Pancreas (tissue), 10 donors: ENCODE measurements around the gene TWIST2. TPM values are rescaled to one million over a fixed set of nuclear protein-coding genes. Genes with fewer than 3 reads are reported as not detected.

ENCODE experiments used
- ATAC-seq, 4 donors: fragments of 200-7000 bp; cut with Tn5 transposase; one replicate each; pipeline versions ENCODE4 v1.8.0 to v1.9.1; 2020; ENCODE audit warnings: mild to moderate bottlenecking in 4 of 4, moderate library complexity in 4 of 4
- DNase-seq, 6 donors: peaks; one replicate each; pipeline ENCODE4 v3.0.0-alpha.2; 2020
- FAIRE-seq: peaks from 2 replicates; lab custom pipeline; 2012; peaks lifted over from hg19 to GRCh38; lab: Jason Lieb, UNC
- H3K27ac ChIP-seq, 4 donors: fragments of 200-600 bp; sonication (generic); 1 replicate in 3 of 4; 2 replicates in 1 of 4; pipeline versions ENCODE4 v1.5.0 to v1.8.0; 2020
- H3K27me3 ChIP-seq, 4 donors: fragments of 200-600 bp; one replicate each; pipeline ENCODE4 v1.8.0; 2021
- H3K36me3 ChIP-seq, 3 donors: fragments of 200-600 bp; sonication (generic) in 1 of 3; one replicate each; pipeline versions ENCODE4 v1.5.0 to v1.8.0; 2020 to 2021
- H3K4me1 ChIP-seq, 3 donors: fragments of 200-600 bp; one replicate each; pipeline ENCODE4 v1.8.0; 2021
- H3K4me3 ChIP-seq, 4 donors: fragments of 200-600 bp; sonication (generic) in 2 of 4; one replicate each; pipeline versions ENCODE4 v1.5.0 to v1.8.0; 2020 to 2021
- H3K9me3 ChIP-seq, 4 donors: fragments of 200-600 bp; one replicate each; pipeline ENCODE4 v1.8.0; 2021
- CTCF ChIP-seq, 4 donors: fragments of 200-600 bp; sonication (generic) in 3 of 4; IDR thresholded peaks; one replicate each; pipeline versions ENCODE4 v1.5.0 to v1.8.0; 2021; ENCODE audit warnings: antibody characterized with exemption in 4 of 4
- WGBS, 2 donors: extraction: QIAGEN DNeasy Blood & Tissue Kit; methylation state at CpG; one replicate each; pipeline ENCODE4 v1.1.7; 2013; 5-methylcytosine and 5-hydroxymethylcytosine counted together
- intact Hi-C, 3 donors: fragments of 100-400 bp; cut with DNase I; formaldehyde crosslinking; loops; one replicate each; pipeline versions ENCODE4 v1.11.1 to v1.14.2; 2022
- polyA plus RNA-seq, 2 donors: library from polyadenylated mRNA; stranded (reverse); fragments of 200-250 nt; gene quantifications; one replicate each; pipeline ENCODE4 v1.2.3, GENCODE V29; 2013
- total RNA-seq, 6 donors: library from RNA; stranded (reverse); fragmentation: NEBNext Ultra II Directional in 4 of 6; extraction: Animal tissue kit (Norgen Biotek cat#: 25700) in 4 of 6; gene quantifications; one replicate each; pipeline versions ENCODE4 v1.2.1 to v1.2.4, GENCODE V29; 2021 to 2023
- donor health status: healthy with polysubstance abuse.
- donor health status: DM: no; HTN: no; CAD: no; lungs with moderate emphysema.
- donor health status: DM: no; HTN: no; CAD: no.
- donor health status: control.
- donor health status: control.
- donor health status: Bipolar disorder and iron deficiency.
- donor health status: DM: yes; HTN: yes; CAD: no.
- donor health status: DM: no; HTN: no; CAD: no.
- donor health status: DM: no; HTN: no; CAD: no.
- donor health status: DM: yes; HTN: yes; CAD: no.

The TWIST2 gene
- total and polyA plus RNA-seq, 8 donors = 0.31 to 3.0 (median 1.1) TPM

GRCh38 chr2:238850091-238850490 is 2.2 kb downstream of the TWIST2 start:
- no peak for TF ChIP-seq CTCF (IDR thresholded peaks at IDR 0.05)
- H3K9me3 ChIP-seq = no peaks in the 10 kb centered on the region
- peaks cover 0 to 32% (median 4%) of the 10 kb centered on the region in 4 donors for H3K27me3 ChIP-seq
- ATAC-seq (no peak), FAIRE-seq (no peak), DNase-seq (no peak)
- H3K4me1 ChIP-seq = peaks cover 0 to 4% (median 0%) of the 10 kb centered on the region in 3 donors
- WGBS, 2 donors = 37 to 42% methylated on average over 2 of the region's 2 CpGs
- intact Hi-C loops = no loop called here
- no peaks in the 10 kb centered on the region for H3K36me3 ChIP-seq
- H3K27ac ChIP-seq = no peak overlapping the region
- no peak overlapping the region for H3K4me3 ChIP-seq

DNA sequence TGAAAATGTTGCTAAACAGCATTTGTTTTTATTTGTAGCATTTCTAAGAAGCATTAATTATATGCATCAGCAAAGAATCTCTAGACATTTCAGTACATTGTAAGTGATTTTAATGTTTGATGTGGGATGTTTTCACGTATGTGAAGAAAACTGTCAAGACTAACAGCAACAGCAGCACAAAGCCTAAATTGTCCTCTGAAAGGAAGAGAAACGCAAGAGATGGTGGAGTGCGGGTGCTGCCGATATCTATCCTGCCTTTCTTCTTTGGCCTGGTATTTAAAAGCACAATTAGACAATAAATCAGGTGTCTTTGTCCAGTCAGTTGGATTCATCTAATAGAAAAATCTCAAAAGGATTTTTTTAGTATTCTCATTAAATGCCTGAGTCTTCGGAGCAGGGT is 3.1 kb downstream of the TWIST2 start:
- ATAC-seq (no peak), DNase-seq (no peak), FAIRE-seq (no peak)
- Histone ChIP-seq H3K36me3 (no peaks in the 10 kb centered on the region), H3K27ac (no peak overlapping the region), H3K27me3 (peaks cover 0 to 33% (median 4%) of the 10 kb centered on the region in 4 donors), H3K4me3 (no peak overlapping the region), H3K4me1 (peaks cover 0 to 4% (median 0%) of the 10 kb centered on the region in 3 donors), H3K9me3 (no peaks in the 10 kb centered on the region)
- TF ChIP-seq CTCF (IDR thresholded peaks at IDR 0.05) = no peak
- WGBS, 2 donors = 35 to 47% methylated on average over 5 of the region's 5 CpGs
- intact Hi-C loops = no loop called here

DNA sequence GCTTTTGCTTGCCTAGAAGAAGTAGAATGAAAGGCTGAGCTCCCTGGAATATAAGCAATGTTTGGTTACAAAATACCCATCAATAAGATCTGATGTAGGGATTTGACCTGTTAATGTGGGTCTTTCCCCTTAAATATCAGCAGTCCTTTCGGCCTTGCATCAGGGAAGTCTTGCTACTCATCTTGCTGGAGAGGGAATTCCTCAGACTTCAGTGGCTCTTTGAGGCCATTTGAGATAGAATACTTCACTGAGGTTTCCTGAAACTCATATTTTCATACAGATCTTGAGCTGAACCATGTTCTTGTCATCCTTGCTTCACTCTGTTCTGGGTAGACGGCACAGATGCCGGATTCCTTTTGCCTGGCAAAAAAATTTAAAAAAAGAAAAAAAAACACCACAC is 3.9 kb downstream of the TWIST2 start:
- no peak for DNase-seq
- Histone ChIP-seq H3K9me3 (no peaks in the 10 kb centered on the region), H3K27ac (no peak overlapping the region), H3K4me3 (no peak overlapping the region), H3K27me3 (peaks cover 0 to 33% (median 4%) of the 10 kb centered on the region in 4 donors), H3K36me3 (no peaks in the 10 kb centered on the region), H3K4me1 (peaks cover 0 to 2% (median 0%) of the 10 kb centered on the region in 3 donors)
- WGBS, 2 donors = 48 to 74% methylated on average over 3 of the region's 3 CpGs
- intact Hi-C loops = no loop called here
- FAIRE-seq = no peak
- no peak for TF ChIP-seq CTCF (IDR thresholded peaks at IDR 0.05)
- no peak for ATAC-seq

DNA sequence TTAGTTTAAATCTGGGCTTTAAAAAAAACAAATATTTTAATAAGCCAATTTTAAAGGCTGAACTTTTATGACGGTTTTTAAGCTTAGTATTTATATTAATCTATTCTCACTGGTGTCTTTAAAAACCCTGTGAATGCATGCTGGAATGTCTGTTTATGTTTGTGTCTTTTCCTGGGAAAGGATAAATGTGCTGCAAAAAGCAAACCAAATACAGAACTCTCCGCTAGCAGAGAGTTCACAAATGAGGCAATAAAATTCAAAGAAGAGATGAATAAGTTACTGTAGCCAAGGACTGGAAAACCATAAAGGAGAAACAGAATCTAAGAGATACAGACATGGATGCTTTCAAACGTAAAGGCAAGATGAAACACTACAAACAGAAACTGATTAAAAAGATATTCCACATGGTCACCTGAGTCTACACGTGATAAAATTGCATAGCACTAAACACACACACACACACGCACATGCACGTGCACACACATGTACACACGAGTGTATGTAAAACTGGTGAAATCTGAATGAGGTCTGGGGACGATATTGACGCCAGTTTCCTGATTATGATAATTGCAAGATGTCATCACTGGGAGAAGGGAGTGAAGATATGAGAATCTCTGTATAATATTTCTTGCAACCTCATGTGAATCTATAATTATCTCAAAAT is 4.5 kb downstream of the TWIST2 start:
- Histone ChIP-seq H3K9me3 (no peaks in the 10 kb centered on the region), H3K4me3 (no peak overlapping the region), H3K4me1 (no peaks in the 10 kb centered on the region), H3K27me3 (peaks cover 0 to 33% (median 4%) of the 10 kb centered on the region in 4 donors), H3K36me3 (no peaks in the 10 kb centered on the region), H3K27ac (no peak overlapping the region)
- WGBS, 2 donors = 33 to 44% methylated on average over 9 of the region's 9 CpGs
- no peak for ATAC-seq
- intact Hi-C loops = no loop called here
- FAIRE-seq = no peak
- DNase-seq = no peak
- no peak for TF ChIP-seq CTCF (IDR thresholded peaks at IDR 0.05)

- Histone ChIP-seq H3K27ac (no peak overlapping the region), H3K4me3 (no peak overlapping the region), H3K36me3 (no peaks in the 10 kb centered on the region), H3K27me3 (peaks cover 0 to 33% (median 4%) of the 10 kb centered on the region in 4 donors), H3K9me3 (no peaks in the 10 kb centered on the region), H3K4me1 (no peaks in the 10 kb centered on the region)
- no peak for FAIRE-seq
- 62 to 71% methylated on average over 1 of the region's 1 CpG for WGBS, 2 donors
- TF ChIP-seq CTCF (IDR thresholded peaks at IDR 0.05) = no peak
- DNase-seq = no peak
- intact Hi-C loops = no loop called here
- ATAC-seq = no peak
These were observed 5.3 kb downstream of the TWIST2 start for GRCh38 chr2:238853218-238853617.
